Hippocampal formation (tissue), 2 donors: Measurements from ENCODE around the gene FNDC3A.
"Not testable (repeated sequence)": the region's sequence is repeated elsewhere in the genome, so short reads cannot be mapped to it uniquely, and the experiment has no call there.

Source experiments
- DNase-seq, 2 donors: peaks; one replicate each; lab custom pipeline; 2025; lab: John Stamatoyannopoulos, UW

FNDC3A gene

GRCh38 chr13:49082653-49083536, 107.2 kb downstream of the FNDC3A start:
- DNase-seq = no peak

DNA sequence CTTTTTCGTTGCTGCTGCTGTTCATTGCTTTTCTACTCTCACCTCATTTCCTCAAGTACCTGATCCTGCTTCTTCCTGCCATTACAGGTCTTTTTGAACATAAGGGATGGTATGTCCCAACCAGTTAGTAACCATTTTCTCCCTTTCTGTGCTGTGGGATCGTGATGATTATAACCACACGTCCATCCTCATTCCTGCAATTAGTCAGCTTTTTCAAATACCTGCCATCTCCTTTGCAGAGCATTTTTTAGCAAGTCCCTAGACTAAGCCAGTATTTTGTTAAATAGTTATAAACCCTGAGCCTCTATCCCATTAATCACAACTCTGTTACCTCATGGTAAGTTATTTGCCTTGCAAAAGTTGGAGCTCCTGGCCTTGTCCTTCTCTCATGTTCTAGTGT, 109.2 kb downstream of the FNDC3A start:
- DNase-seq = no peak

GRCh38 chr13:49086722-49087121, 111.0 kb downstream of the FNDC3A start:
- DNase-seq = no peak

- DNase-seq = no peak
These were observed 117.7 kb downstream of the FNDC3A start for GRCh38 chr13:49093376-49093775.

- no peak for DNase-seq
These were observed 121.7 kb downstream of the FNDC3A start for GRCh38 chr13:49097374-49097773.

GRCh38 chr13:49098198-49098597, 122.5 kb downstream of the FNDC3A start:
- no peak for DNase-seq

DNA sequence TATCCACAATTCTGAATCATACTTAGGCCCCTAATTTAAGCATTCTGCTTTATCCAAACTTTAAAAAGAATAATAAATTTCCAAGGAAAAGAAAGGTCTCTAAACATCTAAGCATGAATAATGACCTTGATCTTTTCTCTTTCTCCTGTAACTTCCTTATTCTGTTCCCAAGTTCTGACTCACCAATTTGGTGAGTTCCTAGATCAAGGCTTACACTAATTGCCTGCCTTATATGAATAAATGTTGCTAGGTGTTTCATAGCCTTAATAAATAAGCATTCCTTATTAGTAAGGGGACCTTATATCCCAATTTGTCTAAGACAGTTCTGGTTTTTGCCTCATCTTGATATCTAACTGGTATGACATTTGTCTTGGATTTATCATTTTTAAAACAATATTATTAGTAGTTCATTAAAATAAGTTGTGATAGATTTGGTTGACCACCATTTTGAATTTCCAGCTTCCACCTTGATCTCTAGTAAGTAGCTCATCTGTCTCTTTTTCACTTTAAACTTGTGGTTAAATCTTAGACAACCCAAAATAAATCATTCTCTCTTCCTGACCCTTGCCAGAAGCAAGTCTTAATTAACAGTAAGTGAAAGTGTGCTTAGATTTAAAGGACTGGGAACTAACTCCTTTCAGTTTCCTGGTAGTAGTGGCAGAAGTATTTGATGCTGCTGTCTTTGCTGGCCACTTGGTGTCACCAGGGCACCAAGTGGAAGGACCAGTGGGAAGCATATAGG, 123.2 kb downstream of the FNDC3A start:
- peak in 1 of 2 donors; percentile 39 for DNase-seq

DNA sequence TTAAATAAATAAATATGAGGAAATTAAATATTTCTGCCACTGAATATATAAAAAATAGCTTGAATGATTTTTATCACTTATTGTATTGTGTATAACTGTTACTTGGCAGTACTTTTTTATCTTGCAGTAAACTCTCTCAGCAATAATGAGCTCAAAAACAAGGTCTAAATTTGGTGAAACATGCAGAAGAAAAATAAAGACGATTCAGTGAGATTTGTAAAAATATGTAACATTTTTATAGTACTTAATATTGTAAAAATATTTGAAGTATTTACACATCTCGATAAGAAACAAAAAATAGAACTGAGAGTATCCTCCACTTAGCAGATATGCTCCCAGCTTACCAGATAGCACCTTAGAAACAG, 123.8 kb downstream of the FNDC3A start:
- no peak for DNase-seq

- no peak for DNase-seq
These were observed 125.2 kb downstream of the FNDC3A start for GRCh38 chr13:49100637-49101570.

DNA sequence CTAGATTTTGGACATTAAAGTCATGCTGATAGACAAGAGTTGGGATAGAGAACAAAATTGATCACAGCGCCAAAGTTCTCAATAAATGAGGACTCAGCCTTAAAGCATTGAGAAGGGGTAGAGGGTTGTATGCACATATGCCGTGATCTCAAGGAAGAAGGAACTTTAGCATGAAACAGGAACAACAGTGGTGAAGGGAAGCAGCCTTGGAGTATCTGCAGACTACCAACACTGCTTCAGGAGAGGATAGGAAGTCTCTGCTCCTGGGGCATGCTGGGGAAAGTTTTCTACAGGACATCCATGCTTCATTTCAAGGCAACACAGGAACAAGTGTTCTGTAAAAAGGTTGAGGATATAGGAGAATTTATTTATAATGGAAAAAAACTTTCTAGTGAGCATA, 132.5 kb downstream of the FNDC3A start:
- peak in 1 of 2 donors; percentile 7 for DNase-seq

- peak; percentile 66 to 92 for DNase-seq
These were observed 134.6 kb downstream of the FNDC3A start for GRCh38 chr13:49110122-49110912.

- DNase-seq = no peak
These were observed 135.1 kb downstream of the FNDC3A start for GRCh38 chr13:49110913-49111170.

GRCh38 chr13:49112782-49113525, 137.2 kb downstream of the FNDC3A start:
- no peak for DNase-seq

DNA sequence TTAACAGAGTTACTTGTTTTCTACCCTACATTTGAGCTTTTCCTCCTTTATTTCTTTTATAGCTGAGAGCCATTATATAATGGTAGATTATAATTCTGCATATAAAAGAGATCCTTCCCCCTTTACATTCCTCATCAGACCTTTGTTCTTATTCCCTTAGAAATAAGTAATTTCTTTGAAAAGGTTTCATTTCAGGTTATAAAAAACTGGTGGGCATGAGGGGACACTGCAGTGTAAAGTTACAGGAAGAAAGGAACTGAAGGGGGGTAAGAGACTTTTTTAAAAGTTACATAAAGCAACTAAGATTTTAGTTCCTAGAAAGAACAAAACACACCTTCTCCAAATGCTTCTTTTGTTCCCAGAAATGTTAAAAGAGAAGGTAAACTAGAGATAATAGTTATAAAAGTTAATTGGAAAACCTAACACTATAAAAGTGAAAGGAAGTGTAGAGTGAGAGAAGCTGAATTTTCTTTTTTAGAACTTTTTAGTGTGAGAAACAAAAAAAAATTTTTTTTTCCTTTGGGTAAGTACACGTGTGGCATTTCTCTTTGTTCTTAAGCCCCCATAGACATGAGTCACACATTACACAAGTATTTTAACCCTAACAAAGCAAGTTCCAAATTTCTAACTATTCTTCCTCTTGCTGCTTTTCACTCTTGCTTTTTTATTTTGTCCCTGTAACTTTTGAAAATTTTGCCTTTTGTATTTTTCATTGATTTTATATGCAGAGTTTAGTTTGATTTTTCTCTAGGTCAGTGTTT, 138.0 kb downstream of the FNDC3A start:
- no peak for DNase-seq

GRCh38 chr13:49116873-49117272, 141.2 kb downstream of the FNDC3A start:
- DNase-seq = no peak

- not testable (repeated sequence) for DNase-seq
These were observed 142.7 kb downstream of the FNDC3A start for GRCh38 chr13:49118455-49118854.

GRCh38 chr13:49124693-49125304, 149.1 kb downstream of the FNDC3A start:
- no peak for DNase-seq

- DNase-seq = no peak
These were observed 150.3 kb downstream of the FNDC3A start for GRCh38 chr13:49125964-49126524.

DNA sequence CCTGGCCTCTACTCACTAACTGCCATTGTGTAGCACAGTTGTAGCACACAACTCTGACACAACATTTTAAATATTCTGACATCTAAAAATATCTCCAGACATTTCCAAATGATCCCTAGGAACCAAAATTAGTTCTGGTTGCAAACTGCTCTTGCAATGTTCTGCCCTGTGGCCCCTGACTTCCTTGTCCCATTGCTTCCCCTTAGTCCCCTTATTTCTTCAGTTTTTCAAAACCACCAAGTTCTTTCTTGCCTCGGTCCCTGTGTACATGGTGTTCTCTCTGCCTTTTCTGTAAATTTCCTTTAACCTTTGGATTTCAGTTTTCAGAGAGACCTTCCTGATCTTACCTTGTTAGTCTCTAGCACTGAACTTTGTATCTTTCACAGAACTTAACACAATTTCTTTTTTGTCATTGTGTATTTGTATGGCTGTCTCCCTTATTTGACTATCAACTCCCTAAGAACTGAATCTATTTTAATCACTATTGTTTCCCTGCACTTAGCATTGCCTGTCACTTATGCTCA, 156.8 kb downstream of the FNDC3A start:
- DNase-seq = no peak
